ENCODE measurements around the gene WWOX.

The WWOX gene

GRCh38 chr16:78199325-78200022 is 100.0 kb downstream of the WWOX start:
- DNase-seq: no peak

DNA sequence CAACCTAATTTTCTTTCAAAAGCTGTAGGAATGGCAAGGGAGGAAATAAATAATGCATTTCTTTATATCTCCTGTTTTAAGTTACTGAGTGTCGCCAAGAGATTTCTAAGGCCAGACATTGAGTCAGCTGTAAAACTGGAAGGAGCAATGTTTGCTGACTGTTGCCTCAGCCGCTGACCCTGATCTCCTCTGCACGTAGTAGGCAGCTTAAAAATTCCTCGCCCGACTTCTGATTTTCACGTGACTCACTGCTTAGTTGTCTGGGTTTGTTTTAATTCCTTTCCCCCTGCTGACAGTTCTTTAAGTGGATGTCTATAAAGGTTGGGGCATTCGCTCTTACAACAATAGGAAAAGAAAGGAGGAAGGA is 100.6 kb downstream of the WWOX start:
- no peak for DNase-seq

- no peak for DNase-seq
Observed at GRCh38 chr16:78200623-78201096, 101.2 kb downstream of the WWOX start.

DNA sequence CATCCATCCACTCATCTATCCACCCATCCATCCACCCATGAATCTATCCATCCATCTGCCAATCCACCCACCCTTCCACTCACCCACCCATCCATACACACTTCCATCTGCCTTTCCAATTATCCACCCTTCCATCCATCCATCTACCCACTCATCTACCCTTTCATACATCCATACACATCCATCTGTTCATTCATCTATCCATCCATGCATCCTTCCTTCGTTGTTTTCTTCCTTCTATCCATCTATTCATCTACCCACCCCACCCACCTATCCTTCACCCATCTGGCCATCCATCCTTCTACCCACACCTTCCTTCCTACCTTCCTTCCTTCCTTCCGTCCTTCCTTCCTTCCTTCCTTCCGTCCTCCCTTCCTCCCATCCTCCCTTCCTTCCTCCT is 106.1 kb downstream of the WWOX start:
- no peak for DNase-seq

DNA sequence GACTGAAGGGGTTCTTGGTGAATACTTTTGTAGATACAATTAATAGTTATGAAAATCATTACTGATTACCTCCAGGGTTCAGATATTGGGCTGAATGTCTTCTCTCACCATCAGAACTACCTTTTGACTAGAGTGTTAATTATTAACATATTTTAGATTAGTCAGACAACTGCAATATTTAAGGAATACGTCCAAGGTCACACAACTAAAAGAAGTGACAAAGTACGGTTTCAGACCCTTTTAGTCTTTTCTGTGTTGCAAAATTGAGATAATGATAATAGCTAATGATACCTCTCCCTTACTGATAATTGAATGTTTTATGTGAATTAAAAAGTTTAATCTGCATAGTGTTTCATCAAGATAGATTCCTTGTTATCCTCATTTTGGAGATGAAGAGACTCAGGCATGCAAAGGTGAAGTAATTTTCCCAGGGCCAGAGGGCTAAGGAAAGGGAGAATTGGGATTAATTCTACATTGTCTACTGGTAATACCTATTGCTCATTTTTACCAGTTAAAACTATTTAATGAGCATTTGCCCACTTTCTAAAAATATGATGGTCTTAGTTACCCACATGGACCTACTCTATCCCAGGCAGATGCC is 107.3 kb downstream of the WWOX start:
- no peak for DNase-seq

DNA sequence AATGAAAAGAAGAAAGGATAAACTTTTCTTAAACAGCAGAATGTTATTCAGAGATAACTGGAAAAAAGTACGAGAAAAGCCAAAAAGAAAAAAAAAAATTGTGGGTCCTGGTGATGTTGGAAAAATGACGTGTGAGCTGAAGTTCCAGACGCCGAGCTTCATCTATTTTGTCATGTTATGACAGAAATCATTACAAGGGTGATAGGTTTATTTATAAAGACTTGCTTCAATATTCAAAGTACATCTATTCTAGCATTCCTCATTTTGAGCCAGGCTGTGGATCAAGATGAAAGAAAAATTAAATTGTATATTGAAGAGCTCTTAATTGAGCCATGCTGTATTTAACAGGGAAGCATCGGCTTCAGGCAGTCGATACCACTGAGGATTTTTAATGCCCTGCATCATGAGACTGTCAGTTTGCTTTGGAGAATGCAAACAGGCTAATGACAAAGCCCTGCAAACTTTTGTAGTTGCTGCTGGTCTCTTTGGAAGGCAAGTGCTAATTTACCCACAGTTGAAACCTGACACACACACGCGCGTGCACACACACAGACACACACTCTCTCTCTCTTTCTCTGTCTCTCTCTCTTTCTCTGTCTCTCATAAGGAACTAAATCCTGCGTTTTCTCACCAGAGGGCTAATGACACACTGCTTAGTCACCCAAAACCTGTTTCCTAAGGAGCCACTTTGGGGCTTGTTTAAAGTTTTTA is 110.7 kb downstream of the WWOX start:
- DNase-seq: no peak

- DNase-seq: no peak
Observed at GRCh38 chr16:78211020-78211599, 111.7 kb downstream of the WWOX start.

- DNase-seq: no peak
Observed at GRCh38 chr16:78211946-78212345, 112.5 kb downstream of the WWOX start.

- DNase-seq: no peak
Observed at GRCh38 chr16:78212674-78213073, 113.2 kb downstream of the WWOX start.

GRCh38 chr16:78213751-78214150 is 114.3 kb downstream of the WWOX start:
- DNase-seq: no peak

GRCh38 chr16:78215222-78215621 is 115.8 kb downstream of the WWOX start:
- no peak for DNase-seq

DNA sequence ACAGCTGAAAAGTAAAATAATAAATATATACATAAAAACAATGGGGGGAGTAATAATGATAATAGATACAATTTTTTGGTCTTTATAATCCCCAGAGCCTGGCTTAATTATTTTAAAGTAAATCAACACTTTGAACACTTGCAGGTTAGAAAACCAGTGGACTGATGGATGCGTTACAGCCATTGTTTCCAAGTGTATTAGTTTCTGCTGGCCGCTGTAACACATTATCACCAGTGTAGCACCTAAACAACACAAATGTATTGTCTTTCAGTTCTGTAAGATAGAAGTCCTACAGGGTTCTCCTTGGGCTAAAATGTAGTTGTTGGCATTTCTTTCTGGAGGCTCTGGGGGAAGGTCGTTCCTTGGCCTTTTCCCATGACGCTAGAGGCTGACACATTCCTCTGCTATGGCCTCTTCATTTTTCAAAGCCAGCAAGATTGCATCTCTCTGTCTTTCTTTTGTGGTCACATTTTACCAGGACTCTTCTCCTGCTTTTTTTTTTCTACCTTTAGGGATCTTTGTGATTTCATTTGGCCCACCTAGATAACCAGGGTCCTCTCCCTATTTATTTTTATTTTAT is 116.8 kb downstream of the WWOX start:
- no peak for DNase-seq

GRCh38 chr16:78217276-78217675 is 117.8 kb downstream of the WWOX start:
- DNase-seq: no peak

DNA sequence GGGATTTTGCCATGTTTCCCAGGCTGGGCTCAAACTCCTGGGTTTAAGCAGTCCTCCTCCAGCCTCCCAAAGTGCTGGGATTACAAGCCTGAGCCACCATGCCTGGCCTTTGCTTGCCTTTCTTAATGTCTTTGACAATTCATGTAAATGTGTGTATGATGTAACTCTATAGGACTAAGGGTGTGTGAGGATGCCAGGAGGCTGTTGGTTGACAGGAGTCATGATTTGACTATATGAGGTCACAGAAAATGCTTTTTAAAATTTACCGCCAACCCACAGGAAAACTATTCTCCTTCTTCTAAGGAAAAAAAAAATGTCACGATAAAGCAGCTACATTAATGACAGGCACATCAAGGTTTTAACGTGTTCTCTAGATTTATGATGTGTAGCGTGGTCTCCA is 118.8 kb downstream of the WWOX start:
- no peak for DNase-seq

DNA sequence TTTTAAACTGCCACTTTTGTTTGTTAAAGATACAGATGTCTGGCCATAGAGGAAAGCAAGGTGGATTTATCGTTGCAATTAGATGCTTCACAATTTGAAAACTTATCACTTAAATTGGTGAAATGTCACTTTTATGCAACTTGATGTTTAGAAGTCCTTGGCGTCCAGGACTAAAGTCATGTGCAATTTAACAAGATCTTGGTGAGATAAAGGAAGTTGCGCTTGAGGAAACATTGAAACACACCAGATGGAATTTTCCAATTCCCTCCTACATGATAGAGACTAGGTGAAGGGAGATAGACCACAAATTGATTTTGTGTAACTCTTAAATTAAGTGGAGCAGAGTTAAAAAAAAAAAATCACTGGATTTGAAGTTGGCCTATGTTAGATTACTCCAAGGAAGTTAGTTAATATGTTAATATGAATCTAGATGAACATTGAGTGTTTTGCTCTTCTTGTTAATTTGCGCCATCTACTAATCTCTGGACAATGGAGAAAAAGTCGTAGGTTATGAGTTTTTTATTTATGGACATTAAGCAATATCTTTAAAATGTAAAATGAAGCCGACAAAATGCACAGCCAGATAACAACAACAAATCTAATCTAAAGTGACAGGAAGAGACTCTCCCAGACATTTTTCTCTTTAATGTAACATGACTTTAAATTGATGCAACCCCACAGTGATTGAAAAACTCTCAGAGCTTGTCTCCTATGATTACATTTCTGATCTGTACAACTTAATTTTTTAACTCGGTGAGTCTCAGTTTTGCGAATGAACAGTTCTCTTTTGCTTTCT is 119.6 kb downstream of the WWOX start:
- DNase-seq: no peak

- no peak for DNase-seq
Observed at GRCh38 chr16:78220571-78220970, 121.1 kb downstream of the WWOX start.

GRCh38 chr16:78221892-78222291 is 122.4 kb downstream of the WWOX start:
- DNase-seq: no peak

DNA sequence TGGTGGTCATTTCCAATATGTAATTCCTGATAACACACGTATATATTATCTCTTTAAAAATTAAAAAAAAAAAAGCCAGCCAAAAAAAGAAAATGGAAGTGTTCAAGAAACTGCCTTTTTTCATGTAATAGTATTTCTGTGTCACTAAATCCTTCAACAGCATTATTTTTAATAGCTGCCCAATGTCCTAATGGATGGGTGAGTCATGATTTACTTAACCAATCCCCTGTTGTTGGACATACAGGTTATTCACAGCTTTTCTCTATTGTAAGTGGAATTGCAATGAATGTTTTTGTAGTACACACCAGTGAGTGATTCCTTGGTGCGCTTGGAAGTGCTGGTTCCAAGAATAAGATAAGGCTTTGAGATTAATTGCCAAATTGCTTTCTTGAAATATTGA is 124.9 kb downstream of the WWOX start:
- DNase-seq: no peak

DNA sequence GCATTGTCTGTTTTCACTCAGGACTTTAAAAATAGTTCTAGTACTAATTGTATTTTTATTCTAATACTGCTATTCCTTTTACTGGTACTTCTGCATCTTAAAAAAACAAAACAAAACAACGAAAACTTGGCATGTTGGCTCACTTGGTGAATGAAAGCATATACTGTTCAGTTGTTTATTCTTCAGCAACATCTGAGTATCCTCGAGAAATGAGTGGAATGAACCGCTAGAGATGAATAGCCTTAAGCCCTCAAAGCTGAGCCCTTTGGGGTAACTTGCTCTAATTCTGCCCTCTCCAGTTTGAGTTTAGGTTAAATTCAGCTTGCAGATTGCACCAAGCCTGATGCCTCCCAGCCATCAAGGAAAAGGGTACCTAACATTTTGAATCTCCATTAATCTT is 126.5 kb downstream of the WWOX start:
- DNase-seq: no peak

- DNase-seq: no peak
Observed at GRCh38 chr16:78227855-78228254, 128.4 kb downstream of the WWOX start.

GRCh38 chr16:78228704-78229103 is 129.2 kb downstream of the WWOX start:
- no peak for DNase-seq

DNA sequence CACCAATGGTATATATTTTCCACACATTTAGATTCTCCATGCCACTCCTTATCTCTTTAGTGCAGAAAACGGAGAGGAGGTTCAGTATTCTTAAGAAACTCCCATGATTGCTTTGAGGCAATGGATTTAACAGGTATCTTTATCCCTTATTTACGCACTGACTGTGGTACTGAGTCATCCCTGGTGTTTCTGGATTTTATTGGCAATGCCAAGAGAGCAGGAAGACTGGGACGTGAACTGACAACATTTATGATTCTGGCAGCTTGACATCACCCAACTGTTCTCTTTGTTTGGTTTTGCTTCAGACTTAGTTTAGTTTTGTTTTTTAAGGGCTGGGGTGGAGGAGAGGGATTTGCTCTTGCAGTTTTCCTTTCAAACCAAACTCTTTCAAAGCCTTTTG is 131.4 kb downstream of the WWOX start:
- DNase-seq: no peak

Data from NCI-H524 treated with DMSO at 0.1 percent for 48 hours (cell line).